ENCODE measurements around the gene LITAF.

GRCh38 chr16:11596572-11597226 is 10.0 kb upstream of the LITAF start:
- TF ChIP-seq CTCF (IDR thresholded peaks at IDR 0.05) (no peak), POLR2A (IDR thresholded peaks at IDR 0.05) (no peak)
